Measurements from ENCODE around the gene KCNH2.

The KCNH2 gene

GRCh38 chr7:150898475-150899011 lies 79.6 kb downstream of the KCNH2 start:
- H3K27ac ChIP-seq, result no peak overlapping the region
- TF ChIP-seq, protein P1, sequence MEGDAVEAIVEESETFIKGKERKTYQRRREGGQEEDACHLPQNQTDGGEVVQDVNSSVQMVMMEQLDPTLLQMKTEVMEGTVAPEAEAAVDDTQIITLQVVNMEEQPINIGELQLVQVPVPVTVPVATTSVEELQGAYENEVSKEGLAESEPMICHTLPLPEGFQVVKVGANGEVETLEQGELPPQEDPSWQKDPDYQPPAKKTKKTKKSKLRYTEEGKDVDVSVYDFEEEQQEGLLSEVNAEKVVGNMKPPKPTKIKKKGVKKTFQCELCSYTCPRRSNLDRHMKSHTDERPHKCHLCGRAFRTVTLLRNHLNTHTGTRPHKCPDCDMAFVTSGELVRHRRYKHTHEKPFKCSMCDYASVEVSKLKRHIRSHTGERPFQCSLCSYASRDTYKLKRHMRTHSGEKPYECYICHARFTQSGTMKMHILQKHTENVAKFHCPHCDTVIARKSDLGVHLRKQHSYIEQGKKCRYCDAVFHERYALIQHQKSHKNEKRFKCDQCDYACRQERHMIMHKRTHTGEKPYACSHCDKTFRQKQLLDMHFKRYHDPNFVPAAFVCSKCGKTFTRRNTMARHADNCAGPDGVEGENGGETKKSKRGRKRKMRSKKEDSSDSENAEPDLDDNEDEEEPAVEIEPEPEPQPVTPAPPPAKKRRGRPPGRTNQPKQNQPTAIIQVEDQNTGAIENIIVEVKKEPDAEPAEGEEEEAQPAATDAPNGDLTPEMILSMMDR (conservative IDR thresholded peaks at IDR 0.05), result peak; percentile 98

GRCh38 chr7:150897502-150898474 lies 80.3 kb downstream of the KCNH2 start:
- no peak overlapping the region for H3K27ac ChIP-seq
- TF ChIP-seq, protein P1 (conservative IDR thresholded peaks at IDR 0.05), result no peak

GRCh38 chr7:150896562-150897209 lies 81.4 kb downstream of the KCNH2 start:
- TF ChIP-seq, protein P1 (conservative IDR thresholded peaks at IDR 0.05), result no peak
- H3K27ac ChIP-seq, result peak overlapping the region; percentile 21; the same call in 1 of the 2 replicates

DNA sequence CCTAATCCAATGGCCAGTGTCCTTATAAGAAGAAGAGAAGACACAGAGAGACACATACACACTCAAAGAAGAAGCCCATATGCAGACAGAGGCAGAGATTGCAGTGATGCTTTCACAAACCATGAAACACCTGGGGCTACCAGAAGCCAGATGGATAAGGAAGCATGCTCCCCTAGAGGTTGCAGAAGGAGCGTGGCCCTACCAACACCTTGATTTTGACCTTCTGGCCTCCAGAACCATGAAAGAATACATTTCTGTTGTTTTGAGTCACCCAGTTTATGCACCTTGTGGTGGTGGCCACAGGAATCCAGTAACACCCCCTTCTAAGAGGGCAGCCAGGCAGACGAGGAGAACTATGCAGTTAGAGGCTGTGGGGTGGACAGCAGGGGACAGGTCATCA lies 82.3 kb downstream of the KCNH2 start:
- peak overlapping the region; percentile 21; the same call in 1 of the 2 replicates for H3K27ac ChIP-seq
- TF ChIP-seq, protein P1 (conservative IDR thresholded peaks at IDR 0.05), result no peak

Measured in VCaP (cell line).